Erythroblast (primary cell): ENCODE measurements around the gene CETP.

ENCODE experiments used
- GATA1 ChIP-seq: IDR thresholded peaks from 2 replicates; pipeline ENCODE4 v1.6.1; 2011; ENCODE audit warnings: low read depth, mild to moderate bottlenecking, control low read depth, low read length, moderate library complexity
- POLR2A ChIP-seq: IDR thresholded peaks from 2 replicates; pipeline ENCODE4 v1.6.1; 2011; ENCODE audit warnings: mild to moderate bottlenecking, low read length

GRCh38 chr16:56970934-56971767 is 9.4 kb downstream of the CETP start:
- TF ChIP-seq POLR2A (no peak), GATA1 (no peak)
